Nephron progenitor cell (in vitro differentiated cells): ENCODE results near the gene RAMP3.
A peak's percentile ranks its signal among the peaks of the same experiment; 100 is the strongest.
"Not testable (repeated sequence)": the region's sequence is repeated elsewhere in the genome, so short reads cannot be mapped to it uniquely, and the experiment has no call there.

Experiments
- DNase-seq: peaks from one replicate; pipeline ENCODE4 v3.0.0; 2021
- H3K27ac Mint-ChIP-seq: 2 replicates; pipeline ENCODE4 v1.8.0; 2021; ENCODE audit warnings: mild to moderate bottlenecking, moderate library complexity, mixed read lengths
- H3K27me3 Mint-ChIP-seq: 2 replicates; pipeline ENCODE4 v1.8.0; 2021; ENCODE audit warnings: mild to moderate bottlenecking, low read depth, mixed read lengths; ENCODE audit not compliant: poor library complexity
- H3K36me3 Mint-ChIP-seq: 2 replicates; pipeline ENCODE4 v1.8.0; 2021; ENCODE audit warnings: low read depth, mixed read lengths
- H3K4me1 Mint-ChIP-seq: 2 replicates; pipeline ENCODE4 v1.8.0; 2021; ENCODE audit warnings: mixed read lengths
- H3K4me3 Mint-ChIP-seq: 2 replicates; pipeline ENCODE4 v1.8.0; 2021; ENCODE audit warnings: mild to moderate bottlenecking, moderate library complexity, mixed read lengths
- H3K9me3 Mint-ChIP-seq: 2 replicates; pipeline ENCODE4 v1.8.0; 2021; ENCODE audit warnings: mild to moderate bottlenecking, moderate library complexity, mixed read lengths
- TF ChIP-seq, protein P1 (sequence below): fragments of 200-600 bp; sonication (generic); IDR thresholded peaks from 2 replicates; pipeline ENCODE4 v1.5.0; 2021; ENCODE audit warnings: antibody characterized with exemption

RAMP3 gene, protein sequence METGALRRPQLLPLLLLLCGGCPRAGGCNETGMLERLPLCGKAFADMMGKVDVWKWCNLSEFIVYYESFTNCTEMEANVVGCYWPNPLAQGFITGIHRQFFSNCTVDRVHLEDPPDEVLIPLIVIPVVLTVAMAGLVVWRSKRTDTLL

DNA sequence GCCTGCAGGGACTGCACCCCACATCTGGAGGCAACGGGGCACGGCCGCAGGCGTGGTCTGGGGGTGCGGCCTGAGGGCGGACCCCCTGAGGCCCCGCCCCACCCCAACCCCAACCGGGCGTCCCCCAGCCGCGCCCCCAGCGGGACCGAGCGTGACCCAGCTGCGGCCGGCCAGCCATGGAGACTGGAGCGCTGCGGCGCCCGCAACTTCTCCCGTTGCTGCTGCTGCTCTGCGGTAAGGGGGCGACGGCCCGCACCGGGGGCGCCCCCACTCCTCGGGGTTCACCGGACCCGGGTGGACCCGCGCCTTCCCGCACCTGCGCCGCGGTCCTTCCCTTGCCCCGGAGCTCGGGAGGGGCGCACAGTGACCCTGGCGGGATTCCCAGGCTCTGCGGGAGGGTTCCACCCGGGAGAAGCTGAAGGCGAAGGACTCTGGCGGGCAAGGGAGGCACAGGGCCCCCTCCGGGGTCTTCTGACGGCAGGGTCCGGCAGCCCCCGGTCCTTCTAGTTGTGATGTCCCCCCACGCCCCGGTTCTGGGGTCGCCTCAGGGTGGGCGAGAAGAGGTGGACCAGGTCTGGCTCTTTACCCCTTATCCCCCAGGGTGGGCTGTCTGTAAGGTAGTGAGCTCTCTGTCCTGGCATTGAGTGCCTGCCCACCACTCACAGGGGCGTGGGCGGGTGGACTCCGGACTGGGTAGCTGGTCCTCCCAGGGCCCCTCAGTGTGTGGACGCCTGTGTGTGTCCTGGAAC is at the start of gene RAMP3:
Gene RAMP3 (plus strand): TSS at position 139 of the 749 bp plus-strand sequence. CDS start 38 bp downstream, at position 177.
- H3K4me1 Mint-ChIP-seq, result peaks cover 9% of the 10 kb centered on the region
- H3K4me3 Mint-ChIP-seq, result peak within 1 kb of the TSS; percentile 29
- TF ChIP-seq, protein P1, sequence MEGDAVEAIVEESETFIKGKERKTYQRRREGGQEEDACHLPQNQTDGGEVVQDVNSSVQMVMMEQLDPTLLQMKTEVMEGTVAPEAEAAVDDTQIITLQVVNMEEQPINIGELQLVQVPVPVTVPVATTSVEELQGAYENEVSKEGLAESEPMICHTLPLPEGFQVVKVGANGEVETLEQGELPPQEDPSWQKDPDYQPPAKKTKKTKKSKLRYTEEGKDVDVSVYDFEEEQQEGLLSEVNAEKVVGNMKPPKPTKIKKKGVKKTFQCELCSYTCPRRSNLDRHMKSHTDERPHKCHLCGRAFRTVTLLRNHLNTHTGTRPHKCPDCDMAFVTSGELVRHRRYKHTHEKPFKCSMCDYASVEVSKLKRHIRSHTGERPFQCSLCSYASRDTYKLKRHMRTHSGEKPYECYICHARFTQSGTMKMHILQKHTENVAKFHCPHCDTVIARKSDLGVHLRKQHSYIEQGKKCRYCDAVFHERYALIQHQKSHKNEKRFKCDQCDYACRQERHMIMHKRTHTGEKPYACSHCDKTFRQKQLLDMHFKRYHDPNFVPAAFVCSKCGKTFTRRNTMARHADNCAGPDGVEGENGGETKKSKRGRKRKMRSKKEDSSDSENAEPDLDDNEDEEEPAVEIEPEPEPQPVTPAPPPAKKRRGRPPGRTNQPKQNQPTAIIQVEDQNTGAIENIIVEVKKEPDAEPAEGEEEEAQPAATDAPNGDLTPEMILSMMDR, result no peak
- DNase-seq, result peak; percentile 52
- no peaks in the 10 kb centered on the region for H3K9me3 Mint-ChIP-seq
- H3K27ac Mint-ChIP-seq, result no peak within 1 kb of the TSS
- no peaks in the 10 kb centered on the region for H3K36me3 Mint-ChIP-seq
- peaks cover 73% of the 10 kb centered on the region for H3K27me3 Mint-ChIP-seq

DNA sequence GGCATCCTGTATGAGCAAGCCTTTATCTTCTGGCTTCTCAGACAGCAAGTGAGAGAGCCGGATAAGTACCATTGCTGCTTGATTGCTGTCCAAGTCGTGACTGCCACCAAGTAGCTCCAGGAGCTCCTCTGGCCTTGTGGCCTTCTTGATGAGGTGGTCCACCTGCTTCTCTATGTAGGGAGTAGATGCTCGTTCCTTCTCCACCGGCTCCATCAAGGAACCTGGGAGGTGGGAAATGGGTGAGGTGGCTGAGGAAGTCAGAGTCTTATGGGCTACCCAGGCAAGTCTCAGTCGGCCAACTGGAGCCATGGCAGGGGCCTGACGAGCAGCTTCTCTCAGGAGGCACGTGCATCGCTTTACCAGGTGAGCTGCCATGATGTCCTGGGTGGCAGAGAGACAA is 48.7 kb upstream of the RAMP3 start:
- peak overlapping the region; percentile 47 for H3K4me3 Mint-ChIP-seq
- peaks cover 9% of the 10 kb centered on the region for H3K27me3 Mint-ChIP-seq
- peaks cover 19% of the 10 kb centered on the region for H3K36me3 Mint-ChIP-seq
- H3K9me3 Mint-ChIP-seq, result no peaks in the 10 kb centered on the region
- DNase-seq, result no peak
- peaks cover 48% of the 10 kb centered on the region for H3K4me1 Mint-ChIP-seq
- TF ChIP-seq, protein P1, result no peak
- H3K27ac Mint-ChIP-seq, result no peak overlapping the region

DNA sequence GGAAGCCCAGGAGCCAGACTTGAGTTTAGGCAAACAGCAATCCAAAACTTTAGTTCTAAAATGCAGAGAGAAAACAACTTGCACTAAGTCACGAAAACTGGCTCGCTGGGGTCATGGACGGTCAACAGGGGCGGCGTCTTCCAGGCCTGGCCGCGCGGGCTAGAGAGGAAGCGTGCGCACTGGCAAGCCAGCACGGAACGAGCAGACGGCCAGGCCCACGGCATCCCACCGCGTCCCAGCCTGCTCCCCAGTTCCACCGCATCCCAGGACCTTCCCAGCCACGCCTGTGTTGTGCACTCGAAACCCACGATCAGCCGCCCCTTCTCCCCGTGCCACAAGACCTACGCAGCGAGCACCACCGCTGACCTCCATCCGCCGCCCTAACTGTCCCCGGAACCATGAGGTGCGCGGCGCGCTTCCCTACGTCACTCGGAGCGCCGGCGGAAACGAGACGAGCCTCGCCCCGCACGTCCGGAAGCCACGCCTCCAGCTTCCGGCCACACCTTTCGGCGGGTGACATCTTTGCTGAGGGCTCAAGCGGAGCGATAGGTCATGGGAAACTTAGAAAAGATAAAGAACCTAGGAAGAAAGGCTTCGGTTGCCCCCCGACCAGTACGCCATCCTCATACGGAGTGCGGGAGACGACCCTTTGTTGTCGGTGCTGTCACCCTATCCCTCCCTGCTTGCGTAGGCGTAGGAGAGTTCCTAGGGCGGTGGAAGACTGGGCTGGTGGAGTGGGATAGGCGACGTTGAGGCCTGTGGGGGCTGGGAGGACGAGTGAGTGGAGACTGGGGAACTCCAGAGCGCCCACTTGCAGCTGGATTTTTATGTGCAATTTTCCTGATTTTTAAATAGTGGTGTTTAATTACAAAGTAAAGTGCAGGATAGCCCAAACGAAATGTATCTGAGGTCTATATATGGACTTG is 46.0 kb upstream of the RAMP3 start, which contains the start of gene TBRG4:
Gene TBRG4 (minus strand): TSS at position 400 of the 926 bp plus-strand sequence. CDS start 2,460 bp downstream, outside the sequence.
- peak; percentile 93 for DNase-seq
- peak within 1 kb of the TSS; percentile 100 for H3K27ac Mint-ChIP-seq
- TF ChIP-seq, protein P1, result peak; percentile 15
- peaks cover 17% of the 10 kb centered on the region for H3K36me3 Mint-ChIP-seq
- H3K9me3 Mint-ChIP-seq, result no peaks in the 10 kb centered on the region
- peaks cover 36% of the 10 kb centered on the region for H3K27me3 Mint-ChIP-seq
- peak within 1 kb of the TSS; percentile 95 for H3K4me3 Mint-ChIP-seq
- H3K4me1 Mint-ChIP-seq, result peaks cover 48% of the 10 kb centered on the region

DNA sequence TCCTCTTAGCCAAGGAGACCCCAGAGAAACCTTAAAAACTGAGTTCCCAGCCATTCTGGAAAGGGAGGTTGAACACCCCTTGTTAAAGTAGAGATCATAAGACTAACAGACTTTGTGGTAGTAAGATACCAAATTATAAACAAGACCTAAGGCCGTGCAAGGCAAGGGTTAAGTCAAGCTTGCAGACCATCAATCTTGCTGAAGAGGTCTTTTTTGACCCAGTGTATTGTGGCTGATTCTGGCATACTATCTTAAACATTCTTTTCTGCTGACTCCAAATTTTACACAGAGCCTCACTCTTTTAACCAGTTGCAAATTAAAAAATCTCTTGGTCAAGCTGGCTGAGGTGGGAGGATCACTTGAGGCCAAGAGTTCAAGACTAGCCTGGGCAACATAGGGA is 44.9 kb upstream of the RAMP3 start:
- TF ChIP-seq, protein P1, result no peak

DNA sequence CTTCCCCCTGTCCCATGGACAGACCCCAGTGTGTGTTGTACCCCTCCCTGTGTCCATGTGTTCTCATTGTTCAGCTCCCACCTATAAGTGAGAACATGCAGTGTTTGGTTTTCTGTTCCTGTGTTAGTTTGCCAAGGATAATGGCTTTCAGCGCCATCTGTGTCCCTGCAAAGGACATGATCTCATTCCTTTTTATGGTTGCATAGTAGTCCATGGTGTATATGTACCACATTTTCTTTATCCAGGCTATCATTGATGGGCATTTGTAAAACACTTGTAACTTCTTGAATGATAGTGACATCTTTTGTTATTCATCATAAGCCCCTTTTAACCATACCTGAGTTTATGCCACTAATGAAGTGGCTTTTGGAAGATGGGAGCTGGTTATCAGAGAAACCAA is 43.3 kb upstream of the RAMP3 start:
- Mint-ChIP-seq H3K4me3 (peak overlapping the region; percentile 7), H3K4me1 (peaks cover 40% of the 10 kb centered on the region), H3K27me3 (peaks cover 52% of the 10 kb centered on the region)
- not testable (repeated sequence) for DNase-seq, H3K36me3 Mint-ChIP-seq, H3K9me3 Mint-ChIP-seq, H3K27ac Mint-ChIP-seq

More for the DNA sequence above, 44.9 kb upstream of the RAMP3 start:
- H3K36me3 Mint-ChIP-seq, result peaks cover 11% of the 10 kb centered on the region
- H3K27me3 Mint-ChIP-seq, result peaks cover 44% of the 10 kb centered on the region
- peak overlapping the region; percentile 95 for H3K4me3 Mint-ChIP-seq
- peak overlapping the region; percentile 94 for H3K27ac Mint-ChIP-seq
- no peak for DNase-seq
- H3K4me1 Mint-ChIP-seq, result peaks cover 45% of the 10 kb centered on the region
- no peaks in the 10 kb centered on the region for H3K9me3 Mint-ChIP-seq

DNA sequence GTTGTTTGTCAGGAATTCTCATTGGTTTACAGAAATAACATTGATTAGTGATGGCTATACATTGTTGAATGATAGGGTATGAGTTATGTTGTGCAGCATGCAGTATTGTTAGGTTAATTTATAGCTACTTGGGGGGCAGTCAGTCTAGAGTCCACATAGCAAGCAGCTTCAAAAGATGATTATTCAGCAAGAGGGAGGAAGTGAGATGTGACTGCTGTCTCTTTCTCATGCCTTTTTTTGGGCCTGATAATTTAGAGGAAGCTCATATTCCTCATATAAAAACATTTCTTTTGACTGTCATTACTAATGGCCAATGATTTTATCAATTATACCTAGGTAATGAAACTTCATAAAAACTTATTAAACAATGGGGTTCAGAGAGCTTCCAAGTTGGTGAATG is 42.7 kb upstream of the RAMP3 start:
- Mint-ChIP-seq H3K27me3 (peaks cover 56% of the 10 kb centered on the region), H3K4me3 (no peak overlapping the region), H3K9me3 (no peaks in the 10 kb centered on the region), H3K4me1 (peaks cover 42% of the 10 kb centered on the region), H3K27ac (no peak overlapping the region), H3K36me3 (no peaks in the 10 kb centered on the region)
- no peak for DNase-seq
- TF ChIP-seq, protein P1, result no peak
